ENCODE measurements around the gene ATP11A. TPM values are rescaled to one million over a fixed set of nuclear protein-coding genes. Genes with fewer than 3 reads are reported as not detected.
A peak's percentile ranks its signal among the peaks of the same experiment; 100 is the strongest.

The ATP11A gene
- total RNA-seq, 1 donor from 2014 or later, result 70.9 TPM

GRCh38 chr13:112792511-112792910 lies 102.7 kb downstream of the ATP11A start:
- peaks cover 17% of the 10 kb centered on the region for H3K36me3 Mint-ChIP-seq
- H3K27ac Mint-ChIP-seq, result no peak overlapping the region
- H3K4me3 Mint-ChIP-seq, result no peak overlapping the region
- no peaks in the 10 kb centered on the region for H3K9me3 Mint-ChIP-seq
- no peak for DNase-seq (ENCODE audit: extremely low spot score, unreplicated experiment)
- H3K27me3 Mint-ChIP-seq, result no peaks in the 10 kb centered on the region
- no peak for TF ChIP-seq CTCF (conservative IDR thresholded peaks at IDR 0.05)
- peaks cover 8% of the 10 kb centered on the region for H3K4me1 Mint-ChIP-seq (ENCODE audit: unreplicated experiment)

GRCh38 chr13:112793545-112794445 lies 104.0 kb downstream of the ATP11A start:
- no peak for TF ChIP-seq CTCF (conservative IDR thresholded peaks at IDR 0.05)
- DNase-seq (ENCODE audit: extremely low spot score, unreplicated experiment), result peak; percentile 18
- no peak overlapping the region for H3K27ac Mint-ChIP-seq
- no peak overlapping the region for H3K4me3 Mint-ChIP-seq
- peaks cover 1% of the 10 kb centered on the region for H3K9me3 Mint-ChIP-seq
- H3K4me1 Mint-ChIP-seq (ENCODE audit: unreplicated experiment), result peaks cover 8% of the 10 kb centered on the region
- peaks cover 17% of the 10 kb centered on the region for H3K36me3 Mint-ChIP-seq
- H3K27me3 Mint-ChIP-seq, result no peaks in the 10 kb centered on the region

DNA sequence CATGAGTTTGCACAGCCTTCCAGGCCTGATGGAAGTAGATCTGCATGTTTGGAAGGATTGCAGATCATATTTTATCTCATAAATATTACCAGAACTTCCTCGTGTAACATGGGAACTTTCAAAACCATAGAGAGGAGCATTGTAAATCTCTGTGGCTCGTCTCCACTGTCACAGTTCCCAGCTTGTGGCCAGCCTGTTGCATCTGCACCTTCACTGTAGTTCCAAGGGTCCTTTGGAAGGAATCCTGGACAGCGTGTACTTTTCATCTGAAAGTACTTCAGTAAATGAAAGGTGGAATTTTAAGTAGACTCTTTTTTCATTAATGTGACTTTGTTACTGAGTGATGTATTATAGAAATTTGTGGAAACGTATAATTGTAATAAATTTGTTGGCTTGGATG lies 105.4 kb downstream of the ATP11A start:
- no peak for TF ChIP-seq CTCF (conservative IDR thresholded peaks at IDR 0.05)
- no peak for DNase-seq (ENCODE audit: extremely low spot score, unreplicated experiment)
- Mint-ChIP-seq H3K27ac (no peak overlapping the region), H3K4me3 (no peak overlapping the region), H3K4me1 (ENCODE audit: unreplicated experiment) (peaks cover 8% of the 10 kb centered on the region), H3K36me3 (peaks cover 22% of the 10 kb centered on the region), H3K27me3 (no peaks in the 10 kb centered on the region), H3K9me3 (peaks cover 7% of the 10 kb centered on the region)

DNA sequence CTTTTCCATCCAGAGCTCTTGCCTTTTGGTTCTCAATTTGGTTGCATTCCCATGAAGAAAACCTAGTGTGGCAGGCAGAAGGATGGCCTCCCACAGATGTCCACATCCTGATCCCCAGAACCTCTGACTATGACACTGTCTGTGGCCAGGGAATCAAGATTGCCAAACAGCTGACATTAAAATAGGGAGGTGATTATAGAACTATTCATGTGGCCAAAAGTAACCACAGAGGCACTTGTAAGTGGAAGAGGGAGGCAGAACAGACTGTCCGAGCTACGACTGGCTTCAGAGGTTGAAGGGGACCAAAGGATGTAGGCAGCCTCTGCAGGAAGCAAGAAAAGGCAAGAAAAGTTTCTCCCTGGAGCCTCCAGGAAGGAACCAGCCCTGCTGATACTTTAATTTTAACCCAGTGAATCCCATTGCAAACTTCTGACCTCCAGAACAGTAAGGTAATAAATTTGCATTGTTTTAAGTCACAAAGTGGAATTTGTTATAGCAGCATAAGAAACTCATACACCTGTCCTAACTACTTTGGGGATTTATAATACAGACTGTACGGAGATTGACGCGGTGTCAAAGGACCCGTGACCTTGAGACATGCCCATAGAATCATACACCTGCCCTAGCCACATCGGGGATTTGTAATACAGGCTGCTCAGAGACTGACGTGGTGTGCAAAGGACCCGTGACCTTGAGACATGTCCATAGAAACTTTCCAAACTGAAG lies 106.5 kb downstream of the ATP11A start:
- peaks cover 25% of the 10 kb centered on the region for H3K36me3 Mint-ChIP-seq
- no peaks in the 10 kb centered on the region for H3K27me3 Mint-ChIP-seq
- H3K27ac Mint-ChIP-seq, result peak overlapping the region; percentile 22
- H3K9me3 Mint-ChIP-seq, result peaks cover 7% of the 10 kb centered on the region
- TF ChIP-seq CTCF (conservative IDR thresholded peaks at IDR 0.05), result no peak
- peak; percentile 20 for DNase-seq (ENCODE audit: extremely low spot score, unreplicated experiment)
- H3K4me1 Mint-ChIP-seq (ENCODE audit: unreplicated experiment), result peaks cover 8% of the 10 kb centered on the region
- no peak overlapping the region for H3K4me3 Mint-ChIP-seq

DNA sequence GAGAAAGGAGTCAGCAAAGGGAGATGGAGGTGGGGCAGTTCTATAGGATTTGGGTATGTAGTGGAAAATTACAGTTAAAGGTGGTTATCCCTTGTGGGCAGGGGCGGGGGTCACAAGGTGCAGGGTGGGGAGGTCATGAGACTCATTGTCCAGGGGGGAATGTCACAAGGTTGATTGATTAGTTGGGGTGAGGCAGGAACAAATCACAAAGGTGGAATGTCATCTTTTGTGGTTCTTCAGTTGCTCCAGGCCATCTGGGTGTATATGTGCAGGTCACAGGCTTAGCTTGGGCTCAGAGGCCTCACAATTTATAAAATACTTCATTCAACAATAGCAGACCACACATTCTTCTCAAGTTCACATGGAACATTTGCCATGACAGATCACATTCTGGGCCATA lies 109.6 kb downstream of the ATP11A start:
- Mint-ChIP-seq H3K4me3 (no peak overlapping the region), H3K27me3 (no peaks in the 10 kb centered on the region), H3K4me1 (ENCODE audit: unreplicated experiment) (peaks cover 6% of the 10 kb centered on the region), H3K9me3 (peaks cover 7% of the 10 kb centered on the region), H3K36me3 (peaks cover 25% of the 10 kb centered on the region), H3K27ac (no peak overlapping the region)
- DNase-seq (ENCODE audit: extremely low spot score, unreplicated experiment), result peak; percentile 8
- no peak for TF ChIP-seq CTCF (conservative IDR thresholded peaks at IDR 0.05)
